Esophagus (tissue), 2 donors: ENCODE results near the gene ASIC2. TPM values are rescaled to one million over a fixed set of nuclear protein-coding genes. Genes with fewer than 3 reads are reported as not detected.

Experiments
- H3K27ac ChIP-seq, 2 donors: one replicate each; pipeline ENCODE4 v1.5.1; 2013; ENCODE audit warnings: low read depth in 2 of 2, mild to moderate bottlenecking in 2 of 2, inconsistent platforms in 1 of 2, low read length in 1 of 2, moderate library complexity in 1 of 2
- H3K27me3 ChIP-seq, 2 donors: one replicate each; pipeline ENCODE4 v1.6.1; 2013; ENCODE audit warnings: low read length in 2 of 2, control low read depth in 1 of 2, mild to moderate bottlenecking in 1 of 2; ENCODE audit not compliant: insufficient read depth in 2 of 2, control insufficient read depth in 1 of 2
- H3K36me3 ChIP-seq, 2 donors: one replicate each; pipeline ENCODE4 v1.6.1; 2013; ENCODE audit warnings: low read length in 1 of 2; ENCODE audit not compliant: control insufficient read depth in 2 of 2, insufficient read depth in 2 of 2
- H3K4me1 ChIP-seq, 2 donors: one replicate each; pipeline ENCODE4 v1.6.1; 2013; ENCODE audit warnings: low read length in 1 of 2; ENCODE audit not compliant: control insufficient read depth in 2 of 2, insufficient read depth in 2 of 2
- H3K4me3 ChIP-seq, 2 donors: one replicate each; pipeline ENCODE4 v1.5.1; 2013; ENCODE audit warnings: low read length in 2 of 2, mild to moderate bottlenecking in 2 of 2, low read depth in 1 of 2, moderate library complexity in 1 of 2
- H3K9me3 ChIP-seq, 2 donors: one replicate each; pipeline ENCODE4 v1.6.1; 2013; ENCODE audit warnings: mild to moderate bottlenecking in 2 of 2, low read depth in 1 of 2, low read length in 1 of 2, moderate library complexity in 1 of 2; ENCODE audit not compliant: control insufficient read depth in 2 of 2, insufficient read depth in 1 of 2
- whole genome bisulfite sequencing, 2 donors: extraction: QIAGEN DNeasy Blood & Tissue Kit; methylation state at CpG; one replicate each; pipeline ENCODE4 v1.1.7; 2013; 5-methylcytosine and 5-hydroxymethylcytosine counted together
- polyA plus RNA-seq, 2 donors: library from polyadenylated mRNA; stranded (reverse); fragments of 200-250 nt; gene quantifications; one replicate each; pipeline ENCODE4 v1.2.3, GENCODE V29; 2013
- donor health status: healthy with polysubstance abuse.
- donor health status: Bipolar disorder and iron deficiency.

The ASIC2 gene
- polyA plus RNA-seq, 2 donors = not detected

DNA sequence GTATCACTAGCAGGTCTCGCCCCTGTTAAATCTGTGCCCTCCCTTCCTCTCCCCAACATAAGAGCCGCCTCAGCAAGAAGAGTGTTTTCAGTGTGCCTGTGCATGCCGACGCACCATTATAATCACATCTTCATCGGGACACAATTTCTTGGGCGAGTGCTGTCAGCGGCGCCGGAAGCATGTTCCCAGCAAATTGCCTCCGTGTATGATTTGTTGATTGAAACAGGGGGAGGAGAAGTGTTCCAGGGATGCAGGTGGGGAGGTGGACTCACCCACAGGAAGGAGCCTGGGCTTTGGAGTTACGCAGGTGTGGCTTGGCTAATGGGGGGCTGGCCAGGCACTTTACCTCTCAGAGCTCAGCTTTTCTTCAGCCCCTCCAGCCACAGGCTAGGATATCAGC is 247.9 kb downstream of the ASIC2 start:
- Histone ChIP-seq H3K36me3 (no peaks in the 10 kb centered on the region), H3K4me1 (no peaks in the 10 kb centered on the region), H3K27ac (no peak overlapping the region), H3K27me3 (no peaks in the 10 kb centered on the region), H3K4me3 (no peak overlapping the region), H3K9me3 (peaks cover 0 to 2% of the 10 kb centered on the region in 2 donors)
- WGBS, 2 donors = 85 to 91% methylated on average over 11 of the region's 11 CpGs

DNA sequence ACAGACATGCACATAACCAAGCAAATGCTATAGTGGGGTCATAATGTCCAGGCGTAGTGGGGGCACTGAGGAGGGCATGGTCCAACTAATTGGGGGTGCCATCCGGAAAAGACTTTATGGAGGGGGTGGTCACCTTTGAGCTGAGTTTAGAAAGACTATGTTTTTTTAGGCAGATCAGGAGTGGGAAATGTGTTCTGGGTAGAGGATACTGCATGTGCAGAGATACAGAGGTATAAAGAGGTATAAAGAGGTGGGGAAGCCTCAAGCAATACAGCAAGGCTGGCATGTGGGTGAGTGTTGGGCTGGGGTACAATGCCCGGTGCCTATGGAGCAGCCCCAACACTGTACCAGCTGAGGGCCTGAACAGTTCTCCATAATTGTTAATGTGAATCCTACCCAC is 248.3 kb downstream of the ASIC2 start:
- Histone ChIP-seq H3K9me3 (peaks cover 0 to 2% of the 10 kb centered on the region in 2 donors), H3K27me3 (no peaks in the 10 kb centered on the region), H3K4me3 (no peak overlapping the region), H3K4me1 (no peaks in the 10 kb centered on the region), H3K36me3 (no peaks in the 10 kb centered on the region), H3K27ac (no peak overlapping the region)
- 89 to 91% methylated on average over 3 of the region's 3 CpGs for WGBS, 2 donors

DNA sequence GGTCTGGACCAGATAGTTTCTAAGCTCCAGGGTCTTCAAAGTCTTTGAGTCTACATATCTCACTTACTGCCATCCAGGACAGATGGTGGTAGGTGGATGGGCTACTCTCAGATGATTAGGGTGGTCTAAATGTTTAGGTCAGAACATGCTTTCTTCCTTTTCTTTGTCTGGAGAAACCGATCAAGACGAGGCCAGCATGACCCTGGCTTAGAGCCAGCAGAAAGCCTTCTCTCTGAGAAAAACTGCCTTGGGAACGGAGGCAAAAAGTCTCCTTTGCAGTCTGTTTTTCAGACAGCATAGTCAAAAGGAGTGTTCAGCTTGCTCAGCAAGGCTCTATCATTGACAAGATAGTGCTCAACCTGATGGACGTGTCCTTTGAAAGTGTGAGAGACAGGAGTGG is 252.6 kb downstream of the ASIC2 start:
- Histone ChIP-seq H3K27me3 (no peaks in the 10 kb centered on the region), H3K27ac (no peak overlapping the region), H3K36me3 (no peaks in the 10 kb centered on the region), H3K4me3 (no peak overlapping the region), H3K9me3 (peaks cover 0 to 2% of the 10 kb centered on the region in 2 donors), H3K4me1 (no peaks in the 10 kb centered on the region)
- 49 to 55% methylated on average over 4 of the region's 4 CpGs for WGBS, 2 donors

DNA sequence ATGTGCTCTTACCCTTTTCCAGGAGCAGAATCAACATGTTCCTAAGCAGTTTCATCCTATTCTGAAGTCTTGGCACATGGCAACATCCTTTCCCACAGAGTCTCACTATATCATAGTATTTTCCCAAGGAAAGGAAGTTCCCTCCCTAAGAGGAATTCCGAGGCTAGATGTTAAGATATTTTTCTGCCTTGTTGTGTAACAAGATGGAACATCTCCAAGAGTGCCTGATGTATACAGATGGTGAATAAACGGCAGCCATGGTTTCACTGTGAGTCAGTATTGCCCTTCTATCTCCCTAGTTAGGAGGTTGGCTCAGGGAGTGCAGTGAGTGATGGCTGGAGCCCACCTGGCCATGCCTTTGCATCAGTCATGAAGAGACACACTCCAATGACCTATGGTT is 253.2 kb downstream of the ASIC2 start:
- WGBS, 2 donors = 7 to 13% methylated on average over 2 of the region's 2 CpGs
- no peaks in the 10 kb centered on the region for H3K36me3 ChIP-seq
- H3K9me3 ChIP-seq = no peaks in the 10 kb centered on the region
- H3K4me3 ChIP-seq = no peak overlapping the region
- no peak overlapping the region for H3K27ac ChIP-seq
- H3K4me1 ChIP-seq = no peaks in the 10 kb centered on the region
- H3K27me3 ChIP-seq = no peaks in the 10 kb centered on the region

DNA sequence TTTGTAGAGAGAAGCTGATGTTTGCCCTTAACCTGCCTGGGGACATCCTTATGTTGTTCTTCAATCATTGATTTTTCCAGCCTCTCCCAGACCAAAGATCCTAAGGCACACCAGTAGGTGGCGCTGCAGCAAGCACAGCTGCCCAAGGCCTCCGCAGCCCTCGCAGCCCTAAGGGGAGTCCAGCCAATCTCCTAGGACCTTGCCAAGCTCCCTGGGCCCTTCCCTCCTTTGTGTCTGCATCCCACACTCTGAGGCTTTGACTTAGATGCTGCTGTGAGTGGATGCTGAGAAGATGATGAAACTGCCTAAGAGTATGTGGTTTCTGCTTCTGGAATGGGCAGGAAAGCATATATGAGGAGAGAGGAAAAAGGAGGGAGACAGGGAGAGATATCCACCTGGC is 254.4 kb downstream of the ASIC2 start:
- Histone ChIP-seq H3K4me3 (no peak overlapping the region), H3K36me3 (no peaks in the 10 kb centered on the region), H3K4me1 (no peaks in the 10 kb centered on the region), H3K27ac (no peak overlapping the region), H3K9me3 (no peaks in the 10 kb centered on the region), H3K27me3 (no peaks in the 10 kb centered on the region)
- 2 to 7% methylated on average over 3 of the region's 3 CpGs for WGBS, 2 donors

DNA sequence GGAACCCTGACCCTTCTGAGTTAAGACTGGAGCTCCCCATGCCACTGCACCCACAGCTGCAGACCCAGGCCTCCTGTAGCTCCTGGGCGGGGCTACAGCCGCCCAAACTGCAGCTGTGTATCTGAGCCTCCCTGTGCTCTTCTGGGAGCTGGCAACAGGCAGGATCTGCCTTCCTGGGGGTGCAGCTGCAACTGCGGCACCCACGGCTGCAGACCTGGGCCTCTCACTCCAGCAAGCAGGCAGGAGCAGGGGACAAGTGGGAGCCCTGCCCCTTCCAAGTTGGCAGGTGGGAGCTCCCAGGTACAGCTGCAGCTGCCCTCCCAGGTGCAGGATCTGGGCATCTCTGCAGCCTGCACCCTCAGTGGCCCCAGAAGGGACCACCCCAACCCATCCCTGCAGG is 259.9 kb downstream of the ASIC2 start:
- Histone ChIP-seq H3K27ac (no peak overlapping the region), H3K36me3 (no peaks in the 10 kb centered on the region), H3K9me3 (no peaks in the 10 kb centered on the region), H3K4me3 (no peak overlapping the region), H3K27me3 (peaks cover 0 to 2% of the 10 kb centered on the region in 2 donors), H3K4me1 (no peaks in the 10 kb centered on the region)
- WGBS, 2 donors = 88 to 98% methylated on average over 4 of the region's 4 CpGs

DNA sequence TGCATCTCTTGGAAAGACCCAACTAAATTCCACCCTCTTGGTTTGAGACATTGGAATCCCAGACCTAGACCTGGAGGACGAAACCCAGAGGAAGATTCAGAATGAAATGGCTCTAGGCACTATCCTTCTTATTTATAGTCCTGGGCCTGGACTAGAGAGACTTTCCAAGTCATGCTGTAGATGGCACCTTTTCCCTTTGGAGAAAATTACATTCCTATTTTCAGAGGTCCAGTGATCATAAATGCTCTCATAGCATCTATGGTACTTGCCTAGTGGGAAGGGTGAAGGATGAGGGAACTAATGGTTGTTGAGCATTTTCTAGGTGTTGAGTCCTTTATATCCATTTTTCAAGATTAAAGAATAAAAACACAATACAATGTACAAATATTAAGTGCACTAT is 264.3 kb downstream of the ASIC2 start:
- Histone ChIP-seq H3K9me3 (no peaks in the 10 kb centered on the region), H3K27ac (no peak overlapping the region), H3K4me3 (no peak overlapping the region), H3K4me1 (no peaks in the 10 kb centered on the region), H3K36me3 (no peaks in the 10 kb centered on the region), H3K27me3 (peaks cover 0 to 2% of the 10 kb centered on the region in 2 donors)
- whole genome bisulfite sequencing, 2 donors = 68 to 72% methylated on average over 1 of the region's 1 CpG

GRCh38 chr17:33028061-33028460 is 265.0 kb downstream of the ASIC2 start:
- H3K27ac ChIP-seq = no peak overlapping the region
- WGBS, 2 donors = 78% methylated on average over 8 of the region's 8 CpGs
- no peaks in the 10 kb centered on the region for H3K9me3 ChIP-seq
- no peaks in the 10 kb centered on the region for H3K4me1 ChIP-seq
- H3K4me3 ChIP-seq = no peak overlapping the region
- no peaks in the 10 kb centered on the region for H3K36me3 ChIP-seq
- peaks cover 0 to 2% of the 10 kb centered on the region in 2 donors for H3K27me3 ChIP-seq

- Histone ChIP-seq H3K4me1 (no peaks in the 10 kb centered on the region), H3K36me3 (no peaks in the 10 kb centered on the region), H3K27me3 (no peaks in the 10 kb centered on the region), H3K9me3 (no peaks in the 10 kb centered on the region), H3K27ac (no peak overlapping the region), H3K4me3 (no peak overlapping the region)
- WGBS, 2 donors = 70 to 81% methylated on average over 3 of the region's 3 CpGs
Measured at GRCh38 chr17:33024688-33025486, 268.2 kb downstream of the ASIC2 start.

GRCh38 chr17:33023790-33024189 is 269.3 kb downstream of the ASIC2 start:
- Histone ChIP-seq H3K4me3 (no peak overlapping the region), H3K36me3 (no peaks in the 10 kb centered on the region), H3K4me1 (no peaks in the 10 kb centered on the region), H3K27ac (no peak overlapping the region), H3K27me3 (no peaks in the 10 kb centered on the region), H3K9me3 (peaks cover 0 to 1% of the 10 kb centered on the region in 2 donors)
- WGBS, 2 donors = 80 to 84% methylated on average over 3 of the region's 3 CpGs
